DMS153 (cell line): ENCODE data around the gene TGFBI.
A peak's percentile ranks its signal among the peaks of the same experiment; 100 is the strongest.
"Not testable (repeated sequence)": the region's sequence is repeated elsewhere in the genome, so short reads cannot be mapped to it uniquely, and the experiment has no call there.

ENCODE experiments used
- DNase-seq: peaks from one replicate; lab custom pipeline; 2025; lab: John Stamatoyannopoulos, UW

TGFBI gene

DNA sequence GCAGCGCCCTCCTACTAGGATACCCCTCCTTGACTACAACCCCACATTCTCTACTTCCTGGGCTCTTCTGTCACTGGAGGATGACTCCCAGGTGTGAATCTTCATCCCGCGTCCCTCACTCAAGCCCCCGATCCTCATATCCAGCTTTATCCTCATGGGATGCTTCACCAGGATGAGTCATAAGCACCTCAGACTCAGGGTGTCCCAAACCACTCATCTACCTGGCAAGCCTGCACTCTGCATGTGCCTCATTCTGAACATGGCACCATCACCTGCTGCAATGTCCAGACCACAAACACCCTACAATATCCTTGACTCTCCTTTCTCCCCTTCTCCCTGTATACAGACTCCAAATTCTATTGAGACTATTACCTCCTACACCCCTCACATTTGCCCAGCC, 1.5 kb upstream of the TGFBI start:
- no peak for DNase-seq

DNA sequence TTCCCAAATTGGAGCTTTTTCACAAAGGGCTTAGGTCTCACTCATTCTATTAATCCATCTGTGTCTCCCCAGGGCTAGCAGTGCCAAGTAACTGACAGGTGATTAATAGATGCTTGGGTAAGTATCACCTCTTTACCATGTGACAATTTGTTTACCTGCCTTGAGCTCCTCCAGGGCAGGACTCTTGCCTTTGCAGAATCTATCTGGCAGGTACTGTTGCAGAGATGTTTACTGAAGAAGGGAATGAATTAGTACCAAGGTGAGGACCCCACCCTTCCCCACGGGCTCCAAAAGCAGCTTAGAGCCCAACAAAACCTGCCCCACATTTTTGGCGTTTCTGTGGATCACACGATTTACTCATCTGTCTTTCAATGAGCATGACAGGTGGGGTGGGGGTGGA, 698 bp upstream of the TGFBI start:
- no peak for DNase-seq

DNA sequence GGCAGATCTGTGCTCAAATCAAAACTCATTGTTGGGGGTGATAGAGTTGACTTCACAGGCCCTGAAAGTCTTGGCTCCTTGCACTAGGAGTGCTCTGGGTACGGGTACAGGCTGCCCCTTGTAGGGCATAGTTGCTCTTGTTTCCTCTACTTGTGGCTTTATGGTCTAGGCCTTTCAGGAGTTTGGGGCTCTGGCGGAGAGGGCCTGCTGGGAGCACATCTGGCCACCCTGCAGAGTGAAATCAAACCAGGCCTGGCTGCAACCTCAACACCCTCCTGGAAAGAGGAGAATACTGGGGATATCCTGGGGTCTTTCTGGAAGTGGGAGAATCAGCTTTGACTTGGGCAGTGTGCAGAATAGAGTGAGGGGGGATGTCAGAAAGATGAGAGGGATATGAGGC, 1.5 kb downstream of the TGFBI start:
- no peak for DNase-seq

DNA sequence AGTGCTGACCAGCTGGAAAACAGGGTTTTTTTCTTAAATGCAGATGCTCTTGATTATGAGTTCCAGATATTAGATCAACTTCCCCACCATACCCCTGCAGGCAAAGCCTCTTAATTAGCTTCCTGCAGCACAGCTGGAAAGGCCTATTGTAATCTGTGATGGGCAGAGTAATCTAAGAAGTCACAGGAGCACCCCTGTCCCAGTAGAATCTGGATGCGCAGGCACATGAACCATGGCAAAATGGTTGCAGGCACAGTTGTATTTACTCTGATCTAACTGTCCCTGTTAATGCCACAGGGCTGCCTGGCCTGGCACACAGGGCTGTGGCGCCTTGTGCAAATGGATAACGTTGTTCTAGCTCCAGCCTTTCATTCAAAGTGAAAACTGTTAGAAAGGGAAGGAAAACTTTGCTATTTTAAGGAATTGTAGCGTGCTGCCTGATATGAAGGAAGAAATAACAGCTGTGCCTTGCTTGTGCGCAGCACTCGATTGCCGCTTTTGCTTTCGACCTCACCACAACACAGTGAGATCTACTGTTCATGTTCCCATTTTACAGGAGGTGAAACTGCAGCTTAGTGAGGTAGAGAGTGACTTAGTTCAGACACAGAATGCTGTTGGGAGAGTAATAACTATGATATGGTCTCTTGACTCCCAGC, 2.3 kb downstream of the TGFBI start:
- no peak for DNase-seq

- DNase-seq: no peak
Observed at GRCh38 chr5:136031711-136032110, 2.9 kb downstream of the TGFBI start.

DNA sequence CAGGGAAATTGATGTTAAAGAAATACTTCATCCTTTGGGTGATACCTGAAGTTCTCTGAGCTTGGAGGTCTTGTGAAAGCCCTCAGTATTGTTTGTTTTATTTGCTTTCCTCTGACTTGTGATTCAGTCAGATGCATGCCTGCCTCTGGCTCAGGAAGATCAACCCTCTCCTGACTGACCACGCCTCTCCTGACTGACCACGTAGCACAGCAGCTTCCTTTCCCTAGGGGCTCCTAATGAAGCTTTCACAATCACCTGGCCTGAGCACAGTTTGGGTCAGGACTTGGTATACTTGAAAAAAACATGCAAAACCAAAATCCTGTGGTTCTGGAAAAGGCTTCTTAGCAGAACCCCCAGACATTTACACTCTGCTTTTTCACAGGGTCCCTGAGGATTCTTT, 3.8 kb downstream of the TGFBI start:
- DNase-seq: no peak

DNA sequence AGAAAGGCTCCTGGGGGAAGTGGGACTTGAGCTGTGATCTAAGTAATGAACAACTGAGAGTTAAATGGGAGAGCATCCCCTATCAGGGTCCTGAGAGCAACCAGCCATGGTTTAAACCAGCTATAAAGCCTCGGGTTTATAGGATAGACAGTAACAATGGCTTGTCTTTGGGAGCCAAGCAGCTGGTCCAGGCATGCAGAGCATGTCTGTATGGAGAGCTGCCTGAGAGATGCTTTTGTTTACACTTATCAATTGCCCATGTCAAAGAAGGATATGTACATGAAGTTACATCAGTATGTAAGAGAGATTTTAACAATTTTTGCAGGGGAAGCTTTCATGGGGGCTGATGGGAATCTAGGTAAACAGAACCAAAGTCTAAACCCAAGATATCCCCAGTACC, 4.4 kb downstream of the TGFBI start:
- peak; percentile 22 for DNase-seq

GRCh38 chr5:136033848-136034247, 5.1 kb downstream of the TGFBI start:
- no peak for DNase-seq

DNA sequence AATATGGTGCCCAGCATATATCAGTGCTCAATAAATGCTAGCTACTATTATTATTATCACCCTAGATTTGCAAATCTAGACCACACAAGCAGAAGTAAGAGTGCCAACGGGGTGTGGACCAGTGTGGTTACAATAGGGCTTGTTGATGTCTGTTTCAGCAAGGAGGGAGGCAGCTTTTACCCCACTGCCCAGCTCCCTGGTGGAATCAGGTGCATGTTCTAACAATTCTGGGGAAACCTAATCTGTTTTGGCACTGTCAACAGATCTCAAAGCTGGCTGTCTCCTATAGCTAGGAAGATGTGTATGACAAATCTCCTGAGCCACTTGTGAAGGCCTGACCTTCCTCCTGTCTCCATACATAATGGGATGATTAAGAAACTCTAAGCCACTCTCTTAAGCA, 5.7 kb downstream of the TGFBI start:
- DNase-seq: no peak

DNA sequence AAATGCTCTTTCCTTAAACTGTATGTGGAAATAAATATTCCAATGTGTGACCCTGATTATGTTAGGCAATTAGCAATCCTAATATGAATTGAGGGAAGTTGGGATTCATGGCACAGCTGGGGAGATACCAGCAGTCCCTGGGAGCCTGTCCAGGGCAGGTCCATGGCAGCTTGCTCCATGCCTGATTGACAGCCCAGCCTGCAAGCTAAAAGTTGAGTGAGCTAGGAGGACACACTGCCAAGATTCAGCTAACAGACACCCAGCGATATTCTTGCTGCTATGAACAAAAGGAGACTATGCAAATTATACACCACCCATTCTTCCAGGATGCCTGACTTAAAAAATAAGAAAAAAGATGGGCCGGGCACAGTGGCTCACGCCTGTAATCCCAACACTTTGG, 6.2 kb downstream of the TGFBI start:
- no peak for DNase-seq

GRCh38 chr5:136035837-136036236, 7.0 kb downstream of the TGFBI start:
- no peak for DNase-seq

DNA sequence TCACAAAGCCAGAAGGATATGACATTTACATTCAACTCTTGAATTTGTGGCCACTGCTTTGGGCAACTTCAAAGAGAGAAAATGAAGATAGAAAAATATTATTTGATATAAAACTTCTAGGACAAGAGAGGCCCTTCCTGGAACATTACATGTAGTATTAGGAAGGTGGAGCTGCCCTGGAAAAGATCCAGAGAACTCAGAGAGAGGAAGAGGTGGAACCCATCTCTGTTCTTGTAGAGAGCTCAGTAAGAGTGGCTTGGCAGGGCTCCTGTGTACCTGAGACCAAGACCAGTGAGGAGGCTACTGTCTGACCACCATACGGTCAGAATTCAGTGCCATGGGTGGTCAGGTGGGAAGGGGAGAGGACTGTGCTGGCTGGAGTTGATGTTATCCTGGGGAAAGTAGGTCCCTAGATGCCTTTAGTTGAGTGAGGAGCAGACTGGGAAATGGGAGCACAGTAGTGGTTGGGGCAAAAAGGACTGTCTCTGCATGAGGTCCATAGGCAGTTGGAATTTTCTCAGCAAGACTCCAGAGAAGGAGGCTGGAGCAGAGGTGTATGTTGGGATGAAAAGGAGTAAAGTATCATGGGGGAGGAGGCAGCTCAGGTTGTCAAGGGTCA, 7.6 kb downstream of the TGFBI start:
- DNase-seq: no peak

GRCh38 chr5:136037001-136037705, 8.4 kb downstream of the TGFBI start:
- DNase-seq: peak; percentile 99

GRCh38 chr5:136038635-136039034, 9.8 kb downstream of the TGFBI start:
- DNase-seq: no peak

GRCh38 chr5:136039202-136039601, 10.4 kb downstream of the TGFBI start:
- no peak for DNase-seq

DNA sequence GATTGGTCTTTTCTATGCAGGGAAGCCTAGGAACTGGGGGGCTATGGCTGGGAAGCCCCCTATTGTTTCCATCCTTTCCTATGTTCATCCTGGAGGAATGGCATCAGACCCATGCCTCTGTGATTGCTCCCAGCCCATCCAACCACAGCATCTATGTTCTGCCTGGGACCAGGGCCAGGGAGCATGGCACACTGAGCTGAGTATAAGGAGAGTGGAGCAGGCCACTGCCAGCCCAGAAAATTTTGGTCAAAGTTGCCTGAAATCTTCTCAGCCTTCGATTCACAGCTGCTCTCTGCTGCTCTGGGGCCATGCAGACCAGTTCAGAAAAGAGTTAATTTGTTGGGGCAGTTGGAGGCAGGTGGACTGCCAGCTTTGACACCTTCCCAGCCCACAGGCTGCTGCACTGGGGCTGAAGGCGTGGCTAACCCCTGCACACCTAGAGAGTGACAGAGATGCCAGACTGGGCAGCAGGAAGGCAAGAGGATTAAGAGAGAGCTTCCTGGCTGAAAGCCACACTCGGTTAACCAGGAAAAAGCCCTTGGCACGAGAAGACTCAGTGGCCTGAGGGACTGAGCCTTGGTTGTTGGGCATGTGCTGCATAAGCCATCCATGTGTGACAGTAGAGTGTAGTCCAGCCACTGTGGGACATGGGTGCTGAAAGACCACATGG, 12.1 kb downstream of the TGFBI start:
- DNase-seq: peak; percentile 11

GRCh38 chr5:136042156-136042555, 13.4 kb downstream of the TGFBI start:
- DNase-seq: no peak

- DNase-seq: no peak
Observed at GRCh38 chr5:136042665-136043121, 13.9 kb downstream of the TGFBI start.

DNA sequence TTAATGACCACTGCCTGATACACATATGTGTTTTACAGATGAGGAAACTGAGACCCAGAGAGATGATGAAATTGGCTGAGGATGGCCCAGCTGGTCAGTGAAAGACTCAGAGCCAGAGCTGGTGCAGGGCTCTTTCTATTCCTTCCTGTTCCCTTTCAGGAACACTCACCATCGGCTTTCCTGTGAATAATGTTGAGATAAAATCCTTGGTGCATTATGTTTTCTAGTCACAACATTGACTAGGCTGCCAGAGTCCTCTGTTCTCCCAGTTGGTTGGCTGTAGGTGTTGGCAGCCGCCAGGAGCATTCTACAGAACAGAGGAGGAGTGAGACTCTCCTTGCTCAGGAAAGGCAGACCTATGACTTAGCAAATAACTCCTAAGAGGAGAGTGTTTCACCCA, 14.8 kb downstream of the TGFBI start:
- DNase-seq: no peak

DNA sequence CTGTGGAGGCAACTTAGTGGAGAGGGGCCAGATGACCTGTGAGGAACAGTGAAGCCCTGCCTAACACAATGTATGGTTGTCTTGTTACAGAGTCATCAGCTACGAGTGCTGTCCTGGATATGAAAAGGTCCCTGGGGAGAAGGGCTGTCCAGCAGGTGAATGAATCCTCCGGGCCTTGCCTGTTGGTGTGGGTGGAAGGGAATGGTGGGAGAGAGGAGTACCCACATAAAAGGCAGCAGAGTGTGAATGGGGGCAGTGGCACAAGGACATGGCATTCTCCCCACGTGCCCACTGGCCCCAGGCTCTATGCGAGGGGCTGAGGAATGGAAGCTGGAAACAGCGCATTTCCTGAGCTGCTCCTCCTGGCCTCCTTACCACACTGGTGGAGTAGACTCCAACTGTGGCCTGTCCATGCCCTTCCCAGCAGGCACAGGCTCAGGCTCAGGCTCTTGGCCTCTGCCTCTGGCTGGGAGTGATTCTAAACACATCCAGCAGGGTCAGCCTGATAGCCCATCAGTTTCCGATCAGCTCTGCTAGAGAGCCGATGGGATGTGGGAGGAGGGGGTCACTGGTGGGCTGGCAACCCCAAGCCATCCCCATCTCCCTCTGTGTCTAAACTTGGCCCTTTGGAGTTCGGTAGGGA, 15.3 kb downstream of the TGFBI start:
- no peak for DNase-seq

DNA sequence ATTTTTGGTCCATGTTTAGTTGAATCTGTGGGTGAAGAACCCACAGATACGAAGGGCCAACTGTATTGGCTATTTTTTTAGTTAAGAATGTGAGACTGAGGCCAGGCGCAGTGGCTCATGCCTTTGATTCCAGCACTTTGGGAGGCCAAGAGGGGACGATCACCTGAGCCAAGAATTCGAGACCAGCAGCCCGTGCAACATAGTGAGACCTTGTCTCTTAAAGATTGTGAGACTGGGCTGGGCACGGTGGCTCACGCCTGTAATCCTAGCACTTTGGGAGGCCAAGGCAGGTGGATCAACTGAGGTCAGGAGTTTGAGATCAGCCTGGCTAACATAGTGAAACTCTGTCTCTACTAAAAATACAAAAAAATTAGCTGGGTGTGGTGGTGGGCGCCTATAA, 16.2 kb downstream of the TGFBI start:
- not testable (repeated sequence) for DNase-seq

DNA sequence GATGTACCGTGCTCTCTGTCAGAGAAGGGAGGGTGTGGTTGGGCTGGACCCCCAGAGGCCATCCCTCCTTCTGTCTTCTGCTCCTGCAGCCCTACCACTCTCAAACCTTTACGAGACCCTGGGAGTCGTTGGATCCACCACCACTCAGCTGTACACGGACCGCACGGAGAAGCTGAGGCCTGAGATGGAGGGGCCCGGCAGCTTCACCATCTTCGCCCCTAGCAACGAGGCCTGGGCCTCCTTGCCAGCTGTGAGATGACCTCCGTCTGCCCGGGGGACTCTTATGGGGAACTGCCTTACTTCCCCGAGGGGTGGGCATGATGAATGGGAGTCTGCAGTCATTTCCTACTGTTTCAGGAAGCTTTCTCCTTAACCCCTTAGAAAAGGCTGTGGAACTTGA, 17.5 kb downstream of the TGFBI start:
- DNase-seq: no peak
